Suprapubic skin (tissue), 4 donors: ENCODE measurements around the gene EMSY. TPM values are rescaled to one million over a fixed set of nuclear protein-coding genes. Genes with fewer than 3 reads are reported as not detected.

Experiments
- DNase-seq, 2 donors: peaks; one replicate each; pipeline ENCODE4 v3.0.0-alpha.2; 2019; ENCODE audit warnings: low spot score in 2 of 2
- H3K27ac ChIP-seq: fragments of 200-600 bp; sonication (generic); one replicate; pipeline ENCODE4 v1.5.1; 2019
- H3K27me3 ChIP-seq: fragments of 200-600 bp; sonication (generic); one replicate; pipeline ENCODE4 v1.5.1; 2019
- H3K36me3 ChIP-seq: fragments of 200-600 bp; sonication (generic); one replicate; pipeline ENCODE4 v1.5.1; 2019
- H3K4me1 ChIP-seq: fragments of 200-600 bp; sonication (generic); one replicate; pipeline ENCODE4 v1.5.1; 2019
- H3K4me3 ChIP-seq: fragments of 200-600 bp; sonication (generic); one replicate; pipeline ENCODE4 v1.5.1; 2019; ENCODE audit warnings: mild to moderate bottlenecking
- H3K9me3 ChIP-seq: fragments of 200-600 bp; sonication (generic); one replicate; pipeline ENCODE4 v1.5.1; 2019
- CTCF ChIP-seq, 2 donors: fragments of 200-600 bp in 1 of 2; fragments of 450-650 bp in 1 of 2; sonication (generic) in 1 of 2; IDR thresholded peaks; one replicate each; pipeline ENCODE4 v1.5.1; 2016 to 2019; ENCODE audit warnings: antibody characterized with exemption in 2 of 2, mild to moderate bottlenecking in 1 of 2, moderate library complexity in 1 of 2
- EP300 ChIP-seq: sonication (generic); formaldehyde crosslinking; IDR thresholded peaks from one replicate; pipeline ENCODE4 v1.6.1; 2017; ENCODE audit warnings: antibody characterized with exemption
- POLR2A ChIP-seq, 2 donors: fragments of 450-650 bp; IDR thresholded peaks; one replicate each; pipeline ENCODE4 v1.6.1; 2017; ENCODE audit warnings: antibody characterized with exemption in 2 of 2, mild to moderate bottlenecking in 2 of 2, moderate library complexity in 2 of 2
- POLR2AphosphoS5 ChIP-seq, 3 donors: sonication (generic); formaldehyde crosslinking; IDR thresholded peaks; one replicate each; pipeline ENCODE4 v1.6.1; 2017; ENCODE audit warnings: antibody characterized with exemption in 3 of 3
- WGBS: methylation state at CpG from one replicate; pipeline ENCODE4 v1.1.5; 2018; 5-methylcytosine and 5-hydroxymethylcytosine counted together
- total RNA-seq, 4 donors: library from RNA; depleted of rRNA; stranded (reverse); fragments of >200 nt; gene quantifications; one replicate each; pipeline ENCODE4 v1.1.0, GENCODE V29; 2016

EMSY gene
- total RNA-seq, 4 donors from 2014 or later = 32.2 to 36.8 (median 33.2) TPM

- Histone ChIP-seq H3K4me1 (no peaks in the 10 kb centered on the region), H3K36me3 (no peaks in the 10 kb centered on the region), H3K4me3 (no peak overlapping the region), H3K9me3 (no peaks in the 10 kb centered on the region), H3K27me3 (no peaks in the 10 kb centered on the region), H3K27ac (no peak overlapping the region)
- WGBS = 62% methylated on average over 7 of the region's 7 CpGs
- no peak for TF ChIP-seq POLR2AphosphoS5 (IDR thresholded peaks at IDR 0.05)
- TF ChIP-seq CTCF (IDR thresholded peaks at IDR 0.05) = no peak
- TF ChIP-seq EP300 = no peak
- TF ChIP-seq POLR2A (IDR thresholded peaks at IDR 0.05) = no peak
- no peak for DNase-seq
Measured at GRCh38 chr11:76408171-76408965, 36.5 kb upstream of the EMSY start.

GRCh38 chr11:76410851-76411357, 33.9 kb upstream of the EMSY start:
- TF ChIP-seq POLR2A (IDR thresholded peaks at IDR 0.05) (no peak), EP300 (no peak), CTCF (IDR thresholded peaks at IDR 0.05) (no peak), POLR2AphosphoS5 (IDR thresholded peaks at IDR 0.05) (no peak)
- H3K36me3 ChIP-seq = no peaks in the 10 kb centered on the region
- H3K27ac ChIP-seq = no peak overlapping the region
- H3K27me3 ChIP-seq = no peaks in the 10 kb centered on the region
- H3K9me3 ChIP-seq = no peaks in the 10 kb centered on the region
- no peak for DNase-seq
- no peak overlapping the region for H3K4me3 ChIP-seq
- WGBS = 50% methylated on average over 6 of the region's 10 CpGs
- H3K4me1 ChIP-seq = no peaks in the 10 kb centered on the region

GRCh38 chr11:76415073-76415472, 29.7 kb upstream of the EMSY start:
- H3K36me3 ChIP-seq = no peaks in the 10 kb centered on the region
- no peak overlapping the region for H3K27ac ChIP-seq
- no peaks in the 10 kb centered on the region for H3K4me1 ChIP-seq
- DNase-seq = no peak
- no peak for TF ChIP-seq POLR2A (IDR thresholded peaks at IDR 0.05)
- no peak for TF ChIP-seq EP300
- no peak for TF ChIP-seq CTCF (IDR thresholded peaks at IDR 0.05)
- H3K9me3 ChIP-seq = no peaks in the 10 kb centered on the region
- H3K4me3 ChIP-seq = no peak overlapping the region
- no peaks in the 10 kb centered on the region for H3K27me3 ChIP-seq

GRCh38 chr11:76419896-76420295, 24.9 kb upstream of the EMSY start:
- H3K4me1 ChIP-seq = no peaks in the 10 kb centered on the region
- no peak for DNase-seq
- no peaks in the 10 kb centered on the region for H3K27me3 ChIP-seq
- WGBS = 58% methylated on average over 3 of the region's 3 CpGs
- no peaks in the 10 kb centered on the region for H3K9me3 ChIP-seq
- no peaks in the 10 kb centered on the region for H3K36me3 ChIP-seq
- TF ChIP-seq POLR2AphosphoS5 (IDR thresholded peaks at IDR 0.05) (no peak), EP300 (no peak), CTCF (IDR thresholded peaks at IDR 0.05) (no peak), POLR2A (IDR thresholded peaks at IDR 0.05) (no peak)
- no peak overlapping the region for H3K4me3 ChIP-seq
- H3K27ac ChIP-seq = no peak overlapping the region

GRCh38 chr11:76424379-76424778, 20.4 kb upstream of the EMSY start:
- H3K27me3 ChIP-seq = no peaks in the 10 kb centered on the region
- H3K4me3 ChIP-seq = no peak overlapping the region
- no peaks in the 10 kb centered on the region for H3K9me3 ChIP-seq
- no peak overlapping the region for H3K27ac ChIP-seq
- 64% methylated on average over 3 of the region's 3 CpGs for WGBS
- H3K36me3 ChIP-seq = no peaks in the 10 kb centered on the region
- no peak for TF ChIP-seq CTCF (IDR thresholded peaks at IDR 0.05)
- no peak for TF ChIP-seq POLR2A (IDR thresholded peaks at IDR 0.05)
- TF ChIP-seq POLR2AphosphoS5 (IDR thresholded peaks at IDR 0.05) = no peak
- no peak for TF ChIP-seq EP300
- no peaks in the 10 kb centered on the region for H3K4me1 ChIP-seq
- no peak for DNase-seq
